ENCODE data around the gene MPV17.
"Not testable (repeated sequence)": the region's sequence is repeated elsewhere in the genome, so short reads cannot be mapped to it uniquely, and the experiment has no call there.

The MPV17 gene, protein sequence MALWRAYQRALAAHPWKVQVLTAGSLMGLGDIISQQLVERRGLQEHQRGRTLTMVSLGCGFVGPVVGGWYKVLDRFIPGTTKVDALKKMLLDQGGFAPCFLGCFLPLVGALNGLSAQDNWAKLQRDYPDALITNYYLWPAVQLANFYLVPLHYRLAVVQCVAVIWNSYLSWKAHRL

GRCh38 chr2:27322766-27323595 is at the start of gene MPV17:
Gene MPV17 (minus strand): TSS chr2:27323097. CDS start chr2:27322517, 580 bp downstream.
- peak; percentile 86 for DNase-seq

- DNase-seq: peak; percentile 48
Measured at GRCh38 chr2:27370816-27371620, 48.1 kb upstream of the MPV17 start.

GRCh38 chr2:27370026-27370815 is 47.3 kb upstream of the MPV17 start, which contains the start of the genes EIF2B4 and SNX17:
Gene EIF2B4 (minus strand): TSS chr2:27370338. CDS start chr2:27370314, 24 bp downstream.
Gene SNX17 (plus strand): TSS chr2:27370616. CDS start chr2:27370744, 128 bp downstream.
- DNase-seq: peak; percentile 100

DNA sequence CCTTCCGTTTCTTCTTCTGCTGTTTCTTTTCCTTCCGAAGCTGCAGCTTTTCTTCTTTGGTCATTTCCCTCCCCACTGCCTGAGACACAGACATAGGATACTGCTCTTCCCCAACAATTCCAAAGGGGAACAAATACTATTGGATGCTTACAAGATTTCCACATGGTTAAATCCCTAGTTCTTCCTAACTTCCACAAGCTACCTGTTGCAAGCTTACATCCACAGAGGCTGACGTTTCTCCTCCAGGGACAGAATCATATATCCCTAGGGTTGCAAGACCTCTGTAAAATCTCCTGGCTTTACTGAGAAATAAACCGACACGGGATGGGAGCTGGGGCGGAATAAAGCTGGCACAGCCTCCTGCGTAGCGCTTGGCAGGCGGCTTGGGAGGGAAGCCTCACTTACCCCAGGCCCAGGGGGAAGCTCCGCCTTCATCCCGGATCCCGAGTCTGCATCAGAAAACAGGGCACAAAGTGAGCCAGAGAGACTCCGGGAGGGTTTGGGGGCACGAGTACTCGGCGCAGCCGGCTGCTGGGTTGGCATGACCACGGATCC is 46.7 kb upstream of the MPV17 start:
- peak; percentile 37 for DNase-seq

GRCh38 chr2:27363933-27364332 is 41.0 kb upstream of the MPV17 start:
- DNase-seq: no peak

- DNase-seq: no peak
Measured at GRCh38 chr2:27362678-27363420, 40.0 kb upstream of the MPV17 start.

- peak; percentile 98 for DNase-seq
Measured at GRCh38 chr2:27356382-27357181, 33.7 kb upstream of the MPV17 start, which contains the start of gene GTF3C2. Gene GTF3C2 (minus strand): TSS chr2:27356764. CDS start chr2:27343554, 13,210 bp downstream.

GRCh38 chr2:27356056-27356381 is 33.1 kb upstream of the MPV17 start:
- peak; percentile 54 for DNase-seq

- no peak for DNase-seq
Measured at GRCh38 chr2:27354597-27354927, 31.7 kb upstream of the MPV17 start.

DNA sequence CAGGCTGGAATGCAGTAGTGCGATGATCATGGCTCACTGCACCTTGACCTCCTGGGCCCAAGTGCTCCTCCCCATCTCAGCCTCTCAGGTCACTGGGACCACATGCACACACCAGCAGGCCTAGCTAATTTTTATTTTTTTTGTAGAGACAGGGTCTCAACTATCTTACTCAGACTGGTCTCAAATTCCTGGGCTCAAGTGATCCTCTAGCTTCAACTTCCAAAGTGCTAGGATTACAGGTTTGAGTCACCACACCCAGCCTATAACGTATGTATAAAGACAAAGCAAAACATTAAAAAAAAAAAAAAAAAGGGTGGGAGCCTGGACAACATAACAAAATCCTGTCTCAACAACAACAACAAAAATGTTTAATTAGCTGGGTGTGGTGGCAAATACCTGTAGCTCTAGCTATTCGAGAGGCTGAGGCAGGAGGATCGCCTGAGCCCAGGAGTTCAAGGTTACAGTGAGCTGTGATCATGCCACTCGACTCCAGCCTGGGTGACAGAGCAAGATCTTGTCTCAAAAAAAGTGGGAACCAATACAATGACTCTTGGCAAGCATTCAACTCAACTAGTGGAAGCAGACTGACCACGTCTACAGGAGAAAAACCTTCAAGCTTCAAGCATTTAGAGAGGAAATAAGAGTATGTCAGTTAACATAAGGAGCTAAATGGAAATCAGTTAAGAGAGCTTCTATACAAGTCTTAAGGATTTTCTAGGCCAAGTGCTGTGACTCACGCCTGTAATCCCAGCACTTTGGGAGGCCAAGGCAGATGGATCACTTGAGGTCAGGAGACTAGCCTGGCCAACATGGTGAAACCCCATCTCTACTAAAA is 31.1 kb upstream of the MPV17 start:
- DNase-seq: peak; percentile 74

DNA sequence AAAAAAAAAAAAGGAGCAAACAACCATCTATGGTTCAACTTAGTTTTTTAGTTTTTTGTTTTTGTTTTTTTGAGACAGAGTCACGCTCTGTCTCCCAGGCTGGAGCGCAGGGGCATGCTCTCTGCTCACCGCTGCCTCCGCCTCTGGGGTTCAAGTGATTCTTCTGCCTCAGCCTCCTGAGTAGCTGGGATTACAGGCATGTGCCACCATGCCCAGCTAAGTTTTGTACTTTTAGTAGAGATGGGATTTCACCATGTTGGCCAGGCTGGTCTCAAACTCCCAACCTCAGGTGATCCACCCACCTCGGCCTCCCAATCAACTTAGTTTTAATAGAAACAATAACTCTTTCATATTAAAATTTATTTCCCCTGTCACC is 30.5 kb upstream of the MPV17 start:
- DNase-seq: not testable (repeated sequence)

GRCh38 chr2:27351802-27352598 is 29.1 kb upstream of the MPV17 start:
- no peak for DNase-seq

DNA sequence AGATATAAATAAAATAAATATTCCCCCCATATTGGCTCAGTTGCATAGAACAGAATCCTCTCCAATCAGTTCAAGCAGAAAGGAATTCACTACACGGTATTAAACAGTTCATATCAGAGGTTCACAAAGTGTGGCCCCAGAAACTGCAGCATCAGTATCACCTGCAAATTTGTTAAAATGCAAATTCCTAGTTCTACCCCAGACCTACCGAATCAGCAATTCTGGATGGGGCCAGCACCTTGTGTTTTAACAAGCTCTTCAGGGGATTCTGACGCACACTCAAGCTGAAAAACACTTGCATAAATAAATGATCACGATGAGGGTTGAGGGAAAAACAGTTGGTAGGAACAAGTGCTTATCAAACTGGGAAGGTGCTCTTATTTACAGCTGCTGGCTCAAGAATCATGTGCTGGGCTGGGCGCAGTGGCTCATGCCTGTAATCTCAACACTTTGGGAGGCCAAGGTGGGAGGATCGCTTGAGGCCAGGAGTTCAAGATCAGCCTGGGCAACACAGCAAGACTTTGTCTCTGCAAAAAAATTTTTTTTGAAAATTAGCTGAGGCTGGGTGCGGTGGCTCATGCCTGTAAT is 27.3 kb upstream of the MPV17 start:
- no peak for DNase-seq

GRCh38 chr2:27347641-27348040 is 24.7 kb upstream of the MPV17 start:
- no peak for DNase-seq

- DNase-seq: no peak
Measured at GRCh38 chr2:27336173-27336572, 13.3 kb upstream of the MPV17 start.

GRCh38 chr2:27335311-27335710 is 12.4 kb upstream of the MPV17 start:
- DNase-seq: no peak

GRCh38 chr2:27324720-27325119 is 1.8 kb upstream of the MPV17 start:
- no peak for DNase-seq

DNA sequence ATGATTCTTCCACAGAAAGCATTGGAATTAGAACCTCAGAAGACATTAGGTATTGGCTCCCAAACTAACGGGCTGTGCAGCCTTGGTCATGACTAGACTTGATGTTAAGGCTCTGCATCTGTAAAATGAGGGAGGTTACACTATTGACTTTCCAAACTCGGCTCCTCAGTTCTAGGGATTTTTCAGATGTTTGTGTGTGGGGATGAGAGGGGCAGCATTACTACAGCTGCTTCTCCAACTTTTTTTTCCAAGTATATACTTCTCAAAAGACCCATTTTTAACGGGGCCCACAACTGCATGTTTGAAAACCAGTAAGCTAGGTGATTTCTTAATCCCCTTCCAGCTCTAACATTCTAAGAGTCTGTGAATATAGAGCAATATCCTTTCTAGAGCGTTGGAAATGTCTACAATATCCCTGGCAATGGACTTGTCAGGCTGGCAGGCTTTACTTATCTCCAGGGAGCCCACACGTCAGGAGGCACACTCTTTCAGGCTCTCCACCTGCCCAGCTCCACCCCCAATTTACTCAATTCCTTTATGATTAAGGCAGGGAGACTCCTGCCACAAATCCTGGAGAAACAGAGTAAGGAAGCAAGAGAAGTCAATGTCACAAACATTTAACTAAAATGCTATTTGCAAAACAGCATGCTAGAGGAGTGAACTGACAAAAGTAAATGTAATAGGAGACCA is 844 bp upstream of the MPV17 start:
- DNase-seq: peak; percentile 16
